ENCODE measurements around the gene CHRDL2. TPM values are rescaled to one million over a fixed set of nuclear protein-coding genes. Genes with fewer than 3 reads are reported as not detected.

The CHRDL2 gene
- polyA plus RNA-seq, 1 experiment: 0.09 TPM

GRCh38 chr11:74672956-74673692 is 58.1 kb downstream of the CHRDL2 start:
- TF ChIP-seq CTCF (IDR thresholded peaks at IDR 0.05; ENCODE audit: insufficient read depth, low read depth, low read length): 0 out of 2 replicates have a peak, but pooled peaks have one; percentile 0
- Histone ChIP-seq H3K36me3 (ENCODE audit: control insufficient read depth, insufficient read depth, low read length) (no peaks in the 10 kb centered on the region), H3K27me3 (ENCODE audit: control insufficient read depth, insufficient read depth, low read length) (no peaks in the 10 kb centered on the region), H3K4me3 (ENCODE audit: low read depth, low read length) (no peak overlapping the region)
- ChIA-PET CTCF (interaction anchor here (0.7 to 1.7 kb wide), 8 partner anchors 10 to 61 kb away, joined by 3 to 7 read pairs (median 4); no protein-coding TSS in a partner anchor), POLR2A (interaction anchor here (0.6 to 0.7 kb wide), 3 partner anchors 11 to 52 kb away, joined by 3 to 4 read pairs (median 3); no protein-coding TSS in a partner anchor)
- DNase-seq (ENCODE audit: low read depth): peak; percentile 94

- Histone ChIP-seq H3K4me3 (ENCODE audit: low read depth, low read length) (no peak overlapping the region), H3K36me3 (ENCODE audit: control insufficient read depth, insufficient read depth, low read length) (no peaks in the 10 kb centered on the region), H3K27me3 (ENCODE audit: control insufficient read depth, insufficient read depth, low read length) (no peaks in the 10 kb centered on the region)
- peak; percentile 23; the same call in 1 of the 2 replicates for TF ChIP-seq CTCF (IDR thresholded peaks at IDR 0.05; ENCODE audit: insufficient read depth, low read depth, low read length)
- no peak for DNase-seq (ENCODE audit: low read depth)
- CTCF ChIA-PET: interaction anchor here (0.8 to 1.7 kb wide), 7 partner anchors 11 to 61 kb away, joined by 3 to 7 read pairs (median 4); no protein-coding TSS in a partner anchor
- POLR2A ChIA-PET: interaction anchor here (0.6 to 0.7 kb wide), 2 partner anchors 10 to 19 kb away, joined by 3 read pairs; no protein-coding TSS in a partner anchor
These were observed 58.8 kb downstream of the CHRDL2 start for GRCh38 chr11:74672332-74672955.

DNA sequence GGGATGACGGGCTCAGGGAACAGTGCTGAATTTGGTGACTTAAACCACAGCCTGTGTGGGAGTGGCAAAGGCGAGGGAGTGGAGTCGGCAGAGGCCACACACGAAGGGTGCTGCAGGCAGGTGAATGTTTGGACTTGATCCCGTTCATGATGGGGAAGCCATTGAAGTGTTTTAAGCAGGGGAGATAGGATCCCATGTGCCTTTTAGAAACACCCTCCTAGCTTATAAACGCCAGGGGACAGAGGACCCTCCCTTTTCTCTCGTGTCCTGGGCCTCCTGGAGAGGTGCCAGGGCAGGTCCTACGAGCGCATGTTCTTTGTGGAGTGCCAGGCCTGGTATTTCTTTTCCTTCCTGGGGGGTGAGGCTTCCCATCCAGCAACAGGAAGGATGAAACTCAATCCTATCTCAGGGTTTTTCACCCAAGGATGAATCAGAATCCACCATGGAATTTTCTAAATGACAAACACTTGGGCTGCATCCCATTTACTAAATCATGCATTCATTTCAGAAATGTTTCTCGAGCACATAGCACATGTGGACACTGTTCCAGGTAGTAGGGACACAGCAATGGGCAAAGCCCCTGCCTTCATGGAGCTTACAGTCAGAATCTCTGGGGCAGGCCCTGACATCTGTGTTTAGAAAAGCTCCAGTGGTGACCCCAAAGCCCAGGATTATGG is 59.6 kb downstream of the CHRDL2 start:
- ChIA-PET CTCF (interaction anchor here (0.9 to 1.1 kb wide), 2 partner anchors 12 to 54 kb away, joined by 3 to 4 read pairs; no protein-coding TSS in a partner anchor), POLR2A (no interaction called here)
- no peaks in the 10 kb centered on the region for H3K27me3 ChIP-seq (ENCODE audit: control insufficient read depth, insufficient read depth, low read length)
- H3K36me3 ChIP-seq (ENCODE audit: control insufficient read depth, insufficient read depth, low read length): no peaks in the 10 kb centered on the region
- peak; percentile 41 for DNase-seq (ENCODE audit: low read depth)
- TF ChIP-seq CTCF (IDR thresholded peaks at IDR 0.05; ENCODE audit: insufficient read depth, low read depth, low read length): no peak
- no peak overlapping the region for H3K4me3 ChIP-seq (ENCODE audit: low read depth, low read length)

DNA sequence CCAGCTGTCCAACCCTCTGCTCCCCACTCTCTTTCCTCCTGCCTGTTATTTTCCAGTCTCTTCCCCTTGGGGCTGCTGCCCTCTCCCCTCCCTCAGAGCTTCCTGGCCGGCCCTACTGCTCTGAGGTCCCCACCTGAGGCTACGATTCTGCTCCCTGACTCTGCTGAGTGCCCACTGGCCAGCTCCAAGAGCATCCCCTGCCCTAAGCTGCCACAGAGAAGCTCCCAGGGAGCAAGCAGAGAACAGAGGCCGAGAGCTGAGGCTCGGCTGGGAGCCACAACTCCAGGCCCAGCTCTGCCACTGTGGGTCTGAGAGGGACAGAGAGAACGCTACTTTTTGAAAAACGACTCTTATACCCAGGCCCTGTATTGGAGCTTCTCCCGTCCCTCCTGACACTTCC is 61.1 kb downstream of the CHRDL2 start:
- no peak for DNase-seq (ENCODE audit: low read depth)
- TF ChIP-seq CTCF (IDR thresholded peaks at IDR 0.05; ENCODE audit: insufficient read depth, low read depth, low read length): no peak
- POLR2A ChIA-PET: no interaction called here
- CTCF ChIA-PET: interaction anchor here (0.8 kb wide), 1 partner anchor 35 kb away, joined by 3 read pairs; no protein-coding TSS in a partner anchor
- H3K36me3 ChIP-seq (ENCODE audit: control insufficient read depth, insufficient read depth, low read length): no peaks in the 10 kb centered on the region
- no peak overlapping the region for H3K4me3 ChIP-seq (ENCODE audit: low read depth, low read length)
- no peaks in the 10 kb centered on the region for H3K27me3 ChIP-seq (ENCODE audit: control insufficient read depth, insufficient read depth, low read length)
